Cardiac muscle cell (in vitro differentiated cells and primary cell): ENCODE measurements around the gene TCF4. TPM values are rescaled to one million over a fixed set of nuclear protein-coding genes. Genes with fewer than 3 reads are reported as not detected.

Experiments
- DNase-seq, 2 donors: peaks; one replicate each; pipeline versions ENCODE4 v3.0.0 to v3.0.0-alpha.2; 2010 to 2017; ENCODE audit warnings: low read depth in 1 of 2, low spot score in 1 of 2
- H3K27ac ChIP-seq: fragments of 200-600 bp; sonication (generic); 2 replicates; pipeline ENCODE4 v1.5.1; 2016
- H3K27me3 ChIP-seq: fragments of 200-600 bp; sonication (generic); 2 replicates; pipeline ENCODE4 v1.6.0; 2016; ENCODE audit warnings: control low read depth
- H3K36me3 ChIP-seq: fragments of 200-600 bp; sonication (generic); 2 replicates; pipeline ENCODE4 v1.5.1; 2016; ENCODE audit warnings: control low read depth
- H3K4me1 ChIP-seq: fragments of 200-600 bp; sonication (generic); 2 replicates; pipeline ENCODE4 v1.8.1; 2017; ENCODE audit warnings: low read depth, mild to moderate bottlenecking, mixed run types
- H3K4me3 ChIP-seq: fragments of 200-600 bp; sonication (generic); 2 replicates; pipeline ENCODE4 v1.5.1; 2016; ENCODE audit warnings: mild to moderate bottlenecking
- H3K9me3 ChIP-seq: fragments of 200-600 bp; sonication (generic); 2 replicates; pipeline ENCODE4 v1.5.1; 2017; ENCODE audit warnings: low read depth, mild to moderate bottlenecking, control low read depth
- CTCF ChIP-seq: IDR thresholded peaks from 2 replicates; pipeline ENCODE4 v1.5.1; 2012; ENCODE audit warnings: low read depth, mild to moderate bottlenecking, low read length
- polyA plus RNA-seq: library from polyadenylated mRNA; unstranded; fragments of >200 nt; fragmentation: Nextera tagmentation; extraction: Ambion mirVana; gene quantifications from 2 replicates; pipeline ENCODE4 v1.2.1, GENCODE V29; 2016
- total RNA-seq: library from RNA; depleted of rRNA; stranded (reverse); fragments of >200 nt; gene quantifications from 2 replicates; pipeline ENCODE4 v1.2.3, GENCODE V29; 2016

TCF4 gene
- total and polyA plus RNA-seq, 2 experiments from 2014 or later: 38.3 to 59.2 TPM

- Histone ChIP-seq H3K36me3 (no peaks in the 10 kb centered on the region), H3K9me3 (no peaks in the 10 kb centered on the region), H3K27ac (no peak overlapping the region), H3K27me3 (no peaks in the 10 kb centered on the region), H3K4me1 (no peaks in the 10 kb centered on the region), H3K4me3 (no peak overlapping the region)
- DNase-seq: no peak
- TF ChIP-seq CTCF: no peak
Observed at GRCh38 chr18:55413474-55413873, 174.5 kb downstream of the TCF4 start.

GRCh38 chr18:55407774-55408535, 180.0 kb downstream of the TCF4 start:
- Histone ChIP-seq H3K36me3 (no peaks in the 10 kb centered on the region), H3K27me3 (no peaks in the 10 kb centered on the region), H3K27ac (no peak overlapping the region), H3K9me3 (no peaks in the 10 kb centered on the region), H3K4me1 (peaks cover 17% of the 10 kb centered on the region), H3K4me3 (no peak overlapping the region)
- no peak for TF ChIP-seq CTCF
- DNase-seq: no peak

- TF ChIP-seq CTCF: no peak
- H3K9me3 ChIP-seq: no peaks in the 10 kb centered on the region
- no peaks in the 10 kb centered on the region for H3K36me3 ChIP-seq
- no peak for DNase-seq
- no peak overlapping the region for H3K27ac ChIP-seq
- H3K27me3 ChIP-seq: no peaks in the 10 kb centered on the region
- peaks cover 25% of the 10 kb centered on the region for H3K4me1 ChIP-seq
- H3K4me3 ChIP-seq: no peak overlapping the region
Observed at GRCh38 chr18:55407191-55407590, 180.8 kb downstream of the TCF4 start.

- H3K27me3 ChIP-seq: no peaks in the 10 kb centered on the region
- H3K4me1 ChIP-seq: peaks cover 29% of the 10 kb centered on the region
- no peak for DNase-seq
- TF ChIP-seq CTCF: no peak
- no peaks in the 10 kb centered on the region for H3K9me3 ChIP-seq
- H3K27ac ChIP-seq: no peak overlapping the region
- H3K4me3 ChIP-seq: no peak overlapping the region
- no peaks in the 10 kb centered on the region for H3K36me3 ChIP-seq
Observed at GRCh38 chr18:55406451-55406991, 181.5 kb downstream of the TCF4 start.

GRCh38 chr18:55405893-55406406, 182.0 kb downstream of the TCF4 start:
- Histone ChIP-seq H3K9me3 (no peaks in the 10 kb centered on the region), H3K27ac (peak overlapping the region; percentile 37), H3K36me3 (no peaks in the 10 kb centered on the region), H3K4me3 (no peak overlapping the region), H3K27me3 (no peaks in the 10 kb centered on the region), H3K4me1 (peaks cover 35% of the 10 kb centered on the region)
- peak; percentile 55 to 98 for DNase-seq
- TF ChIP-seq CTCF: peak; percentile 21
